ENCODE measurements around the gene OR2AG2. TPM values are rescaled to one million over a fixed set of nuclear protein-coding genes. Genes with fewer than 3 reads are reported as not detected.

Gene OR2AG2
- total RNA-seq, result under 1 TPM; 0.06 to 0.18 TPM
- polyA plus RNA-seq, result under 1 TPM in 1 of 2 donors, not detected in 1; 0.01 TPM
- long read RNA-seq, donor 1, result 0 reads
- long read RNA-seq, donor 2, result 0 reads
- long read RNA-seq, donor 3, result 0 reads
- long read RNA-seq, donor 4, result 0 reads
- long read RNA-seq, donor 5, result 0 reads

GRCh38 chr11:6771926-6772893 lies at the start of gene OR2AG2:
OR2AG2 (minus strand) TSS chr11:6771976; CDS start chr11:6768957, 3,019 bp downstream.
- no peak within 1 kb of the TSS for H3K9ac ChIP-seq (ENCODE audit: insufficient read depth in 1 of 2, low read length in 2 of 2)
- no peaks in the 10 kb centered on the region for H3K4me1 ChIP-seq (ENCODE audit: control insufficient read depth in 5 of 5, insufficient read depth in 5 of 5, low read length in 5 of 5)
- no peak for TF ChIP-seq CTCF (IDR thresholded peaks at IDR 0.05; ENCODE audit: control extremely low read depth, extremely low read depth)
- WGBS, 2 donors, result 49 to 59% methylated on average over 4 of the region's 4 CpGs
- no peaks in the 10 kb centered on the region for H3K27me3 ChIP-seq (ENCODE audit: control insufficient read depth in 3 of 3, insufficient read depth in 3 of 3, low read length in 2 of 3)
- DNase-seq (no peak), ATAC-seq (ENCODE audit: insufficient read depth, low FRiP score) (peak; percentile 27)
- H3K9me3 ChIP-seq (ENCODE audit: control insufficient read depth in 4 of 4, insufficient read depth in 3 of 4, low read length in 3 of 4), result peaks cover 0 to 3% (median 0%) of the 10 kb centered on the region in 4 donors
- H3K36me3 ChIP-seq (ENCODE audit: control insufficient read depth in 4 of 4, insufficient read depth in 4 of 4, low read length in 4 of 4), result no peaks in the 10 kb centered on the region
- H3K27ac ChIP-seq (ENCODE audit: low read depth in 1 of 2, low read length in 1 of 2), result no peak within 1 kb of the TSS
- no peak within 1 kb of the TSS for H3K4me3 ChIP-seq

GRCh38 chr11:6818967-6819366 lies 47.2 kb upstream of the OR2AG2 start:
- Histone ChIP-seq H3K9ac (ENCODE audit: insufficient read depth in 1 of 2, low read length in 2 of 2) (no peak overlapping the region), H3K4me3 (no peak overlapping the region), H3K27me3 (ENCODE audit: control insufficient read depth in 3 of 3, insufficient read depth in 3 of 3, low read length in 2 of 3) (no peaks in the 10 kb centered on the region), H3K9me3 (ENCODE audit: control insufficient read depth in 4 of 4, insufficient read depth in 3 of 4, low read length in 3 of 4) (peaks cover 0 to 5% (median 2%) of the 10 kb centered on the region in 4 donors), H3K27ac (ENCODE audit: low read depth in 1 of 2, low read length in 1 of 2) (no peak overlapping the region), H3K4me1 (ENCODE audit: control insufficient read depth in 5 of 5, insufficient read depth in 5 of 5, low read length in 5 of 5) (no peaks in the 10 kb centered on the region), H3K36me3 (ENCODE audit: control insufficient read depth in 4 of 4, insufficient read depth in 4 of 4, low read length in 4 of 4) (no peaks in the 10 kb centered on the region)
- ATAC-seq (ENCODE audit: insufficient read depth, low FRiP score), result no peak
- no peak for TF ChIP-seq CTCF (IDR thresholded peaks at IDR 0.05; ENCODE audit: control extremely low read depth, extremely low read depth)
- DNase-seq, result no peak
- 91 to 98% methylated on average over 5 of the region's 5 CpGs for WGBS, 2 donors

GRCh38 chr11:6817694-6818093 lies 45.9 kb upstream of the OR2AG2 start:
- Histone ChIP-seq H3K9me3 (ENCODE audit: control insufficient read depth in 4 of 4, insufficient read depth in 3 of 4, low read length in 3 of 4) (peaks cover 0 to 5% (median 2%) of the 10 kb centered on the region in 4 donors), H3K4me1 (ENCODE audit: control insufficient read depth in 5 of 5, insufficient read depth in 5 of 5, low read length in 5 of 5) (no peaks in the 10 kb centered on the region), H3K4me3 (no peak overlapping the region), H3K36me3 (ENCODE audit: control insufficient read depth in 4 of 4, insufficient read depth in 4 of 4, low read length in 4 of 4) (no peaks in the 10 kb centered on the region), H3K27me3 (ENCODE audit: control insufficient read depth in 3 of 3, insufficient read depth in 3 of 3, low read length in 2 of 3) (no peaks in the 10 kb centered on the region), H3K9ac (ENCODE audit: insufficient read depth in 1 of 2, low read length in 2 of 2) (no peak overlapping the region), H3K27ac (ENCODE audit: low read depth in 1 of 2, low read length in 1 of 2) (no peak overlapping the region)
- no peak for ATAC-seq (ENCODE audit: insufficient read depth, low FRiP score)
- WGBS, 2 donors, result 57 to 71% methylated on average over 1 of the region's 1 CpG
- TF ChIP-seq CTCF (IDR thresholded peaks at IDR 0.05; ENCODE audit: control extremely low read depth, extremely low read depth), result no peak
- DNase-seq, result no peak

Data from lung (tissue), 16 donors.